SK-N-MC (cell line): ENCODE measurements around the gene TACR1.

ENCODE experiments used
- DNase-seq: peaks from one replicate; pipeline ENCODE4 v3.0.0-alpha.2; 2011; ENCODE audit warnings: low read depth, low spot score
- H3K27ac ChIP-seq: fragments of 200-600 bp; sonication (generic); 2 replicates; pipeline ENCODE4 v1.5.1; 2016; ENCODE audit warnings: mixed run types
- H3K36me3 ChIP-seq: fragments of 200-600 bp; sonication (generic); 2 replicates; pipeline ENCODE4 v1.6.1; 2017; ENCODE audit warnings: antibody characterized with exemption, low read length, mixed read lengths; ENCODE audit not compliant: insufficient read depth
- H3K4me3 ChIP-seq: fragments of 200-600 bp; sonication (generic); 2 replicates; pipeline ENCODE4 v1.5.1; 2016
- H3K9ac ChIP-seq: fragments of 200-600 bp; sonication (generic); 2 replicates; pipeline ENCODE4 v1.8.0; 2017; ENCODE audit warnings: mixed run types, mixed read lengths; ENCODE audit not compliant: insufficient read length
- H3K9me3 ChIP-seq: fragments of 200-600 bp; sonication (generic); 2 replicates; pipeline ENCODE4 v1.6.1; 2017; ENCODE audit warnings: low read depth, mild to moderate bottlenecking, antibody characterized with exemption, low read length, moderate library complexity, mixed read lengths
- EZH2 ChIP-seq: fragments of 200-600 bp; sonication (generic); IDR thresholded peaks from one replicate; pipeline ENCODE4 v1.6.1; 2017; ENCODE audit warnings: antibody characterized with exemption
- FOXP2 ChIP-seq: optimal IDR thresholded peaks from 2 replicates; pipeline ENCODE3; 2011; ENCODE audit warnings: mild to moderate bottlenecking, moderate library complexity; ENCODE audit not compliant: insufficient read depth; ENCODE audit errors: extremely low read length, control extremely low read depth
- POLR2AphosphoS5 ChIP-seq: IDR thresholded peaks from 2 replicates; pipeline ENCODE4 v1.6.1; 2012; ENCODE audit warnings: mild to moderate bottlenecking, low read depth, low read length, borderline replicate concordance

Gene TACR1

GRCh38 chr2:75030218-75031009 lies 168.9 kb downstream of the TACR1 start:
- DNase-seq = no peak
- Histone ChIP-seq H3K27ac (no peak overlapping the region), H3K9ac (no peak overlapping the region), H3K4me3 (no peak overlapping the region), H3K36me3 (no peaks in the 10 kb centered on the region), H3K9me3 (no peaks in the 10 kb centered on the region)
- TF ChIP-seq FOXP2 (no peak), POLR2AphosphoS5 (no peak), EZH2 (no peak)

- Histone ChIP-seq H3K27ac (no peak overlapping the region), H3K9ac (no peak overlapping the region), H3K4me3 (no peak overlapping the region), H3K9me3 (no peaks in the 10 kb centered on the region), H3K36me3 (no peaks in the 10 kb centered on the region)
- DNase-seq = no peak
- no peak for TF ChIP-seq POLR2AphosphoS5
- TF ChIP-seq FOXP2 = no peak
- no peak for TF ChIP-seq EZH2
Observed at GRCh38 chr2:75027886-75028285, 171.4 kb downstream of the TACR1 start.

- no peak for DNase-seq
- Histone ChIP-seq H3K9ac (no peak overlapping the region), H3K4me3 (no peak overlapping the region), H3K9me3 (no peaks in the 10 kb centered on the region), H3K36me3 (no peaks in the 10 kb centered on the region), H3K27ac (no peak overlapping the region)
- TF ChIP-seq FOXP2 (no peak), POLR2AphosphoS5 (no peak), EZH2 (no peak)
Observed at GRCh38 chr2:75025633-75026380, 173.5 kb downstream of the TACR1 start.

GRCh38 chr2:75025216-75025615 lies 174.1 kb downstream of the TACR1 start:
- H3K9ac ChIP-seq = no peak overlapping the region
- no peaks in the 10 kb centered on the region for H3K36me3 ChIP-seq
- no peak for DNase-seq
- TF ChIP-seq POLR2AphosphoS5 = no peak
- no peak for TF ChIP-seq EZH2
- no peak for TF ChIP-seq FOXP2
- no peak overlapping the region for H3K4me3 ChIP-seq
- H3K27ac ChIP-seq = no peak overlapping the region
- H3K9me3 ChIP-seq = no peaks in the 10 kb centered on the region

- no peaks in the 10 kb centered on the region for H3K36me3 ChIP-seq
- no peak for DNase-seq
- H3K9me3 ChIP-seq = no peaks in the 10 kb centered on the region
- TF ChIP-seq POLR2AphosphoS5 (no peak), FOXP2 (no peak), EZH2 (no peak)
- no peak overlapping the region for H3K27ac ChIP-seq
- no peak overlapping the region for H3K9ac ChIP-seq
- no peak overlapping the region for H3K4me3 ChIP-seq
Observed at GRCh38 chr2:75023666-75024455, 175.5 kb downstream of the TACR1 start.

- Histone ChIP-seq H3K27ac (no peak overlapping the region), H3K9ac (no peak overlapping the region), H3K9me3 (no peaks in the 10 kb centered on the region), H3K36me3 (no peaks in the 10 kb centered on the region), H3K4me3 (no peak overlapping the region)
- TF ChIP-seq POLR2AphosphoS5 (no peak), FOXP2 (no peak)
- no peak for DNase-seq
Observed at GRCh38 chr2:75022516-75022915, 176.8 kb downstream of the TACR1 start.

GRCh38 chr2:75021672-75022071 lies 177.6 kb downstream of the TACR1 start:
- H3K4me3 ChIP-seq = no peak overlapping the region
- H3K27ac ChIP-seq = no peak overlapping the region
- no peaks in the 10 kb centered on the region for H3K9me3 ChIP-seq
- no peak for DNase-seq
- H3K36me3 ChIP-seq = no peaks in the 10 kb centered on the region
- H3K9ac ChIP-seq = no peak overlapping the region
- TF ChIP-seq POLR2AphosphoS5 = no peak
- no peak for TF ChIP-seq FOXP2
- no peak for TF ChIP-seq EZH2

- no peak overlapping the region for H3K9ac ChIP-seq
- no peak overlapping the region for H3K27ac ChIP-seq
- TF ChIP-seq FOXP2 = no peak
- TF ChIP-seq EZH2 = no peak
- no peaks in the 10 kb centered on the region for H3K9me3 ChIP-seq
- H3K36me3 ChIP-seq = no peaks in the 10 kb centered on the region
- H3K4me3 ChIP-seq = no peak overlapping the region
- no peak for DNase-seq
Observed at GRCh38 chr2:75020476-75020875, 178.8 kb downstream of the TACR1 start.

- Histone ChIP-seq H3K36me3 (no peaks in the 10 kb centered on the region), H3K9ac (no peak overlapping the region), H3K4me3 (no peak overlapping the region), H3K27ac (no peak overlapping the region), H3K9me3 (no peaks in the 10 kb centered on the region)
- TF ChIP-seq FOXP2 (no peak), EZH2 (no peak), POLR2AphosphoS5 (no peak)
- DNase-seq = no peak
Observed at GRCh38 chr2:75019790-75020189, 179.5 kb downstream of the TACR1 start.
